ENCODE measurements around the gene LIN28B. TPM values are rescaled to one million over a fixed set of nuclear protein-coding genes. Genes with fewer than 3 reads are reported as not detected.
A peak's percentile ranks its signal among the peaks of the same experiment; 100 is the strongest.
"Not testable (repeated sequence)": the region's sequence is repeated elsewhere in the genome, so short reads cannot be mapped to it uniquely, and the experiment has no call there.

LIN28B gene
- total and polyA plus RNA-seq, 7 donors: not detected

- H3K4me3 ChIP-seq: no peak overlapping the region
- H3K9me3 ChIP-seq: no peaks in the 10 kb centered on the region
- intact Hi-C loops (cut with DNase I): no loop called here
- peaks cover 0 to 5% (median 4%) of the 10 kb centered on the region in 3 donors for H3K27me3 ChIP-seq (ENCODE audit: insufficient read depth in 3 of 3, low read length in 2 of 3)
- H3K36me3 ChIP-seq (ENCODE audit: insufficient read depth in 1 of 2, low read depth in 1 of 2): no peaks in the 10 kb centered on the region
- no peak for DNase-seq
- H3K27ac ChIP-seq: no peak overlapping the region
- no peak for TF ChIP-seq CTCF (IDR thresholded peaks at IDR 0.05)
- no peak for ATAC-seq
- H3K4me1 ChIP-seq: no peaks in the 10 kb centered on the region
Observed at GRCh38 chr6:105072798-105073199, 115.9 kb downstream of the LIN28B start.

- no peaks in the 10 kb centered on the region for H3K36me3 ChIP-seq (ENCODE audit: insufficient read depth in 1 of 2, low read depth in 1 of 2)
- ATAC-seq: no peak
- no peak for DNase-seq
- H3K4me3 ChIP-seq: no peak overlapping the region
- no peaks in the 10 kb centered on the region for H3K27me3 ChIP-seq (ENCODE audit: insufficient read depth in 3 of 3, low read length in 2 of 3)
- H3K4me1 ChIP-seq: no peaks in the 10 kb centered on the region
- no peaks in the 10 kb centered on the region for H3K9me3 ChIP-seq
- no peak overlapping the region for H3K27ac ChIP-seq
- no peak for TF ChIP-seq CTCF (IDR thresholded peaks at IDR 0.05)
- intact Hi-C loops (cut with DNase I): no loop called here
Observed at GRCh38 chr6:105075210-105075609, 118.3 kb downstream of the LIN28B start.

DNA sequence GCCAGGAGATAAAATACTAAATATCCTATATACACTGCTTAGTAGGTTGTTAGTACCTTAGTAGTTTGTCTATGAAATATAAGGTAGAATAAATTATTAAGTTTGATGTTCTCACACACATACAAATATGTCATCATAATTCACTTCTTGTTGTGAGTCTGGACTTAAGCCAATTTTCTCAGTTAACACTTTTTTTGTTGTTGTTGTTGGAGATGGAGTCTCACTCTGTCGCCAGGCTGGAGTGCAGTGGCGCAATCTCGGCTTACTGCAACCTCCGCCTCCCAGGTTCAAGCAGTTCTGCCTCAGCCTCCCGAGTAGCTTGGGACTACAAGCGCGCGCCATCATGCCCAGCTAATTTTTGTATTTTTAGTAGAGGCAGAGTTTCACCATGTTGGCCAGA, 119.5 kb downstream of the LIN28B start:
- intact Hi-C loops (cut with DNase I); DNase-seq; H3K4me3 ChIP-seq; ATAC-seq; H3K36me3 ChIP-seq (ENCODE audit: insufficient read depth in 1 of 2, low read depth in 1 of 2); H3K27me3 ChIP-seq (ENCODE audit: insufficient read depth in 3 of 3, low read length in 2 of 3); H3K27ac ChIP-seq; H3K9me3 ChIP-seq; H3K4me1 ChIP-seq: not testable (repeated sequence)
- WGBS, 3 donors: 81 to 91% (median 88%) methylated on average over 8 of the region's 8 CpGs

- WGBS, 3 donors: 17 to 34% (median 26%) methylated on average over 1 of the region's 1 CpG
- peak; percentile 48 for TF ChIP-seq CTCF (IDR thresholded peaks at IDR 0.05)
- no peaks in the 10 kb centered on the region for H3K9me3 ChIP-seq
Observed at GRCh38 chr6:105077596-105078385, 120.9 kb downstream of the LIN28B start.

GRCh38 chr6:105078386-105078708, 121.4 kb downstream of the LIN28B start:
- DNase-seq (no peak), ATAC-seq (no peak)
- H3K4me3 ChIP-seq: no peak overlapping the region
- no peaks in the 10 kb centered on the region for H3K36me3 ChIP-seq (ENCODE audit: insufficient read depth in 1 of 2, low read depth in 1 of 2)
- no peaks in the 10 kb centered on the region for H3K4me1 ChIP-seq
- intact Hi-C loops (cut with DNase I): loop anchor here in 1 of 2 donors (2.0 kb wide), 1 partner anchor 138 kb away; no protein-coding TSS in a partner anchor
- 54 to 61% (median 56%) methylated on average over 6 of the region's 6 CpGs for WGBS, 3 donors
- no peaks in the 10 kb centered on the region for H3K27me3 ChIP-seq (ENCODE audit: insufficient read depth in 3 of 3, low read length in 2 of 3)
- TF ChIP-seq CTCF (IDR thresholded peaks at IDR 0.05): no peak
- no peaks in the 10 kb centered on the region for H3K9me3 ChIP-seq
- no peak overlapping the region for H3K27ac ChIP-seq

More at GRCh38 chr6:105077596-105078385, 120.9 kb downstream of the LIN28B start:
- Histone ChIP-seq H3K27me3 (ENCODE audit: insufficient read depth in 3 of 3, low read length in 2 of 3) (no peaks in the 10 kb centered on the region), H3K27ac (no peak overlapping the region), H3K36me3 (ENCODE audit: insufficient read depth in 1 of 2, low read depth in 1 of 2) (no peaks in the 10 kb centered on the region), H3K4me1 (no peaks in the 10 kb centered on the region), H3K4me3 (no peak overlapping the region)
- intact Hi-C loops (cut with DNase I): loop anchor here in 1 of 2 donors (2.0 kb wide), 1 partner anchor 137 kb away; no protein-coding TSS in a partner anchor
- no peak for ATAC-seq
- DNase-seq: no peak

Data from psoas muscle (tissue), 8 donors.